ENCODE data around the gene MPZL1.

- TF ChIP-seq CTCF (IDR thresholded peaks at IDR 0.05), result no peak
- TF ChIP-seq POLR2A (IDR thresholded peaks at IDR 0.05; ENCODE audit: low read length), result no peak
- TF ChIP-seq NR3C1 (IDR thresholded peaks at IDR 0.05), result no peak
- no peak for TF ChIP-seq REST (IDR thresholded peaks at IDR 0.05)
- TF ChIP-seq EHMT2 (IDR thresholded peaks at IDR 0.05; ENCODE audit: low read depth), result no peak
- no peak for TF ChIP-seq SMC3 (IDR thresholded peaks at IDR 0.05)
- TF ChIP-seq MAX (IDR thresholded peaks at IDR 0.05), result no peak
- no peak for TF ChIP-seq CHD4 (IDR thresholded peaks at IDR 0.05; ENCODE audit: borderline replicate concordance)
- no peak for TF ChIP-seq KDM5A (IDR thresholded peaks at IDR 0.05)
- TF ChIP-seq SREBF2 (IDR thresholded peaks at IDR 0.05), result no peak
- no peak for TF ChIP-seq USF2 (IDR thresholded peaks at IDR 0.05)
Measured at GRCh38 chr1:167707942-167708341, 13.8 kb upstream of the MPZL1 start.

Data from A549 (cell line).